Body of pancreas (tissue), 4 donors: ENCODE data around the gene ADCY10.

Source experiments
- POLR2A ChIP-seq, 3 donors: fragments of 450-650 bp; IDR thresholded peaks; one replicate each; pipeline ENCODE4 v1.6.1; 2016; ENCODE audit warnings: antibody characterized with exemption in 3 of 3, mild to moderate bottlenecking in 2 of 3
- TF ChIP-seq, protein P1 (sequence below), 7 experiments: fragments of 450-650 bp in 4 of 7; fragments of 200-600 bp in 3 of 7; sonication (generic) in 3 of 7; IDR thresholded peaks; one replicate each; pipeline ENCODE4 v1.5.1; 2016 to 2019; ENCODE audit warnings: antibody characterized with exemption in 7 of 7

DNA sequence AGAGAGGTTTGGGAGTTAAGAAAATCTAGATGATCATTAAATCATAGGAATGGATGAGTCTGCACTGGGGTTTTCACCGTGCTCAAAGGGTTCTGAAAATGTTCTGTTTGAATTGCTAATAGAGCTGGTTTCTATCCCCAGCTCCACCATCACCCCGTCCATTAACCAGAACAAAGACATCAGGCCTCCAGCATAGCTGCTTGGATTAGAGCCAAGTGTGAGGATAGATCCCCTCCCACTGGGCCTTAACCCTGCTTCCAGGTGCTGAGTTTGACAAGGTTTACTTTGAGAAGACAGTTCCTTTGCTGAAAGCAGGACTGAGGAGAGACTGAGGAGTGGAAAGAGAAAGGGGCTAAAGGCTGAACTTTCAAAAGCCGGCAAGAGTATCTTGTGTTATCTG is 143.8 kb downstream of the ADCY10 start:
- TF ChIP-seq, protein P1, sequence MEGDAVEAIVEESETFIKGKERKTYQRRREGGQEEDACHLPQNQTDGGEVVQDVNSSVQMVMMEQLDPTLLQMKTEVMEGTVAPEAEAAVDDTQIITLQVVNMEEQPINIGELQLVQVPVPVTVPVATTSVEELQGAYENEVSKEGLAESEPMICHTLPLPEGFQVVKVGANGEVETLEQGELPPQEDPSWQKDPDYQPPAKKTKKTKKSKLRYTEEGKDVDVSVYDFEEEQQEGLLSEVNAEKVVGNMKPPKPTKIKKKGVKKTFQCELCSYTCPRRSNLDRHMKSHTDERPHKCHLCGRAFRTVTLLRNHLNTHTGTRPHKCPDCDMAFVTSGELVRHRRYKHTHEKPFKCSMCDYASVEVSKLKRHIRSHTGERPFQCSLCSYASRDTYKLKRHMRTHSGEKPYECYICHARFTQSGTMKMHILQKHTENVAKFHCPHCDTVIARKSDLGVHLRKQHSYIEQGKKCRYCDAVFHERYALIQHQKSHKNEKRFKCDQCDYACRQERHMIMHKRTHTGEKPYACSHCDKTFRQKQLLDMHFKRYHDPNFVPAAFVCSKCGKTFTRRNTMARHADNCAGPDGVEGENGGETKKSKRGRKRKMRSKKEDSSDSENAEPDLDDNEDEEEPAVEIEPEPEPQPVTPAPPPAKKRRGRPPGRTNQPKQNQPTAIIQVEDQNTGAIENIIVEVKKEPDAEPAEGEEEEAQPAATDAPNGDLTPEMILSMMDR (IDR thresholded peaks at IDR 0.05): no peak
- no peak for TF ChIP-seq POLR2A (IDR thresholded peaks at IDR 0.05)
